PC-3 (cell line): Measurements from ENCODE around the gene FDX1. TPM values are rescaled to one million over a fixed set of nuclear protein-coding genes. Genes with fewer than 3 reads are reported as not detected.

Experiments used
- ATAC-seq: fragments of 200-7000 bp; cut with Tn5 transposase; 2 replicates; pipeline ENCODE4 v1.9.1; 2020; ENCODE audit warnings: mild to moderate bottlenecking, moderate library complexity
- BruUV-seq: library from RNA; stranded (reverse); fragments of 400-500 nt; replicated peaks from 2 replicates; lab custom pipeline; 2021; lab: Mats Ljungman, UMichigan
- CTCF ChIA-PET: fragments of 300-600 bp; sonication (Branson Sonifier 250); formaldehyde crosslinking; loops from one replicate; lab custom pipeline; 2022; ENCODE audit warnings: antibody characterized with exemption; lab: Charles Lee
- POLR2A ChIA-PET: fragments of 300-600 bp; sonication (Branson Sonifier 250); formaldehyde crosslinking; loops from one replicate; lab custom pipeline; 2022; ENCODE audit warnings: antibody characterized with exemption; ENCODE audit not compliant: unreplicated experiment; lab: Charles Lee
- DNase-seq: peaks from one replicate; pipeline ENCODE4 v3.0.0-alpha.2; 2015
- H2AFZ ChIP-seq: fragments of 300-600 bp; sonication (generic); 2 replicates; pipeline ENCODE4 v1.6.0; 2016; ENCODE audit warnings: antibody characterized with exemption, low read length
- H3F3A ChIP-seq: fragments of 300-600 bp; sonication (generic); one replicate; pipeline ENCODE4 v1.6.0; 2017; ENCODE audit warnings: antibody characterized with exemption, low read length, control low read depth, mild to moderate bottlenecking; ENCODE audit not compliant: unreplicated experiment
- H3K27ac ChIP-seq: fragments of 300-600 bp; sonication (generic); 2 replicates; pipeline ENCODE4 v1.5.1; 2016; ENCODE audit warnings: mild to moderate bottlenecking, low read length
- H3K27me3 ChIP-seq: fragments of 300-600 bp; sonication (generic); 2 replicates; pipeline ENCODE4 v1.6.1; 2016; ENCODE audit warnings: low read length, mixed read lengths
- H3K36me3 ChIP-seq: fragments of 300-600 bp; sonication (generic); 2 replicates; pipeline ENCODE4 v1.6.1; 2016; ENCODE audit warnings: low read depth, mixed run types, low read length, mixed read lengths
- H3K4me1 ChIP-seq: fragments of 300-600 bp; sonication (generic); 2 replicates; pipeline ENCODE4 v1.5.1; 2016; ENCODE audit warnings: low read length; ENCODE audit not compliant: insufficient read depth
- H3K4me2 ChIP-seq: fragments of 300-600 bp; sonication (generic); 2 replicates; pipeline ENCODE4 v1.6.0; 2016; ENCODE audit warnings: low read length
- H3K4me3 ChIP-seq: fragments of 300-600 bp; sonication (generic); 2 replicates; pipeline ENCODE4 v1.5.1; 2016; ENCODE audit warnings: mild to moderate bottlenecking, low read length, mixed read lengths
- H3K79me2 ChIP-seq: fragments of 300-600 bp; sonication (generic); 2 replicates; pipeline ENCODE4 v1.6.1; 2017; ENCODE audit warnings: low read length, mixed read lengths
- H3K9ac ChIP-seq: fragments of 300-600 bp; sonication (generic); 2 replicates; pipeline ENCODE4 v1.6.0; 2016; ENCODE audit warnings: mild to moderate bottlenecking, low read length
- H3K9me2 ChIP-seq: fragments of 300-600 bp; sonication (generic); replicated peaks from 2 replicates; pipeline ENCODE4 v1.6.1; 2016; ENCODE audit warnings: mixed run types, low read length, mixed read lengths
- H3K9me3 ChIP-seq: fragments of 300-600 bp; sonication (generic); 2 replicates; pipeline ENCODE4 v1.6.1; 2016; ENCODE audit warnings: low read length, mixed read lengths
- H4K20me1 ChIP-seq: fragments of 300-600 bp; sonication (generic); 2 replicates; pipeline ENCODE4 v1.6.1; 2016; ENCODE audit warnings: low read length, mixed read lengths
- EZH2 ChIP-seq: fragments of 300-600 bp; sonication (generic); IDR thresholded peaks from one replicate; pipeline ENCODE4 v1.6.1; 2017; ENCODE audit warnings: antibody characterized with exemption, mild to moderate bottlenecking, low read length; ENCODE audit not compliant: unreplicated experiment
- EZH2phosphoT487 ChIP-seq: fragments of 300-600 bp; sonication (generic); IDR thresholded peaks from 2 replicates; pipeline ENCODE4 v1.6.1; 2018; ENCODE audit warnings: mild to moderate bottlenecking, antibody characterized with exemption, low read length, borderline replicate concordance
- intact Hi-C: fragments of 100-400 bp; cut with micrococcal nuclease; formaldehyde crosslinking; loops from 2 replicates; pipeline ENCODE4 v1.9.0; 2023
- total RNA-seq: library from RNA; depleted of rRNA; stranded (reverse); fragments of >200 nt; gene quantifications from 2 replicates; pipeline ENCODE4 v1.2.3, GENCODE V29; 2014
- TF ChIP-seq, protein P1 (sequence below): fragments of 300-600 bp; sonication (generic); conservative IDR thresholded peaks from 2 replicates; pipeline ENCODE4 v1.5.1; 2017; ENCODE audit warnings: antibody characterized with exemption, low read depth, mild to moderate bottlenecking, low read length

FDX1 gene
- total RNA-seq, 1 experiment from 2014 or later: 14.8 TPM

DNA sequence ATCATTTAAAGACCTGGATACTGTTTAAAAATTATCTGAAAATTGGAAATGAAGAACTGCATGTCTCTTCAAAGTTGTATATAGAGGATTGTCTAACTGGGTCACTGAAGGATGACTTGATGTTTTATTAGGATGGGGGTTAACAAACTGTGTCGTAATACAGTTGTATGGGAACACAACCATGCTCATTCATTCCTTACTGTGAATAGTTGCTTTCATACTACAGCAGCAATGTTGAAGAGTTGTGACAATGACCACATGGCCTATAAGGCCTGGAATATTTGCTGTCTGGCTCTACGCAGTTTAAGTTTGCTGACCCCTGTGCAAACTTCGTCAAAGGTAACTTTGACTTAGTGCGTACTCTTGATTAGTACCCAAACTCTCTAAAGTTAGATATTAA lies 38.4 kb downstream of the FDX1 start:
- CTCF ChIA-PET: no interaction called here
- Histone ChIP-seq H3K4me2 (no peak overlapping the region), H3K36me3 (no peaks in the 10 kb centered on the region), H3K27me3 (no peaks in the 10 kb centered on the region), H3K4me3 (no peak overlapping the region), H3K9me3 (no peaks in the 10 kb centered on the region), H2AFZ (no peak overlapping the region), H3K27ac (no peak overlapping the region), H3K9me2 (no peaks in the 10 kb centered on the region), H3K79me2 (no peaks in the 10 kb centered on the region), H3K9ac (no peak overlapping the region), H3F3A (no peaks in the 10 kb centered on the region), H4K20me1 (no peaks in the 10 kb centered on the region), H3K4me1 (peaks cover 16% of the 10 kb centered on the region; the same call in 1 of the 2 replicates)
- intact Hi-C loops: no loop called here
- no peak for DNase-seq
- ATAC-seq: no peak
- TF ChIP-seq EZH2phosphoT487 (no peak), EZH2 (no peak)
- TF ChIP-seq, protein P1, sequence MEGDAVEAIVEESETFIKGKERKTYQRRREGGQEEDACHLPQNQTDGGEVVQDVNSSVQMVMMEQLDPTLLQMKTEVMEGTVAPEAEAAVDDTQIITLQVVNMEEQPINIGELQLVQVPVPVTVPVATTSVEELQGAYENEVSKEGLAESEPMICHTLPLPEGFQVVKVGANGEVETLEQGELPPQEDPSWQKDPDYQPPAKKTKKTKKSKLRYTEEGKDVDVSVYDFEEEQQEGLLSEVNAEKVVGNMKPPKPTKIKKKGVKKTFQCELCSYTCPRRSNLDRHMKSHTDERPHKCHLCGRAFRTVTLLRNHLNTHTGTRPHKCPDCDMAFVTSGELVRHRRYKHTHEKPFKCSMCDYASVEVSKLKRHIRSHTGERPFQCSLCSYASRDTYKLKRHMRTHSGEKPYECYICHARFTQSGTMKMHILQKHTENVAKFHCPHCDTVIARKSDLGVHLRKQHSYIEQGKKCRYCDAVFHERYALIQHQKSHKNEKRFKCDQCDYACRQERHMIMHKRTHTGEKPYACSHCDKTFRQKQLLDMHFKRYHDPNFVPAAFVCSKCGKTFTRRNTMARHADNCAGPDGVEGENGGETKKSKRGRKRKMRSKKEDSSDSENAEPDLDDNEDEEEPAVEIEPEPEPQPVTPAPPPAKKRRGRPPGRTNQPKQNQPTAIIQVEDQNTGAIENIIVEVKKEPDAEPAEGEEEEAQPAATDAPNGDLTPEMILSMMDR: no peak
- POLR2A ChIA-PET: no interaction called here
- no TSS peak for BruUV-seq

DNA sequence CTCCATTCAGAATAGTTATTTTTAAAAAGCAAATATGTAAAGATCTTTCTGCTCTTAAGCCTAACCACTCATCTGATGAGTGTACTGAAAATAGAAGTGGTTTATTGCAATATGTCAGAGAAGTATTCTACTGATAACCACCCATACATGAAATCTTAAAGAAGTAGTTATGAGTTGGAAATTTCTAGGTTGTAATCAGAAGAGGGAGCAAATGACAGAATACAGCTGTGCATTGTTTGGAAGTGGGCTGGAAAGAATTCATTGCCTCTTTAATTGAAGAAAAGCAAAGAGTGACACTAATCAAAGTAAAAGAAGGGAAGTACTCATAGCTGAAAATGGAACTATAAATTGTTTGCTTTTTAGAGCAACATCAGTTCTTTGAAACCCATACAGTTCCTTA lies 39.4 kb downstream of the FDX1 start:
- no peak overlapping the region for H3K27ac ChIP-seq
- CTCF ChIA-PET: interaction anchor here (0.7 kb wide), 1 partner anchor 614 kb away, joined by 3 read pairs; no protein-coding TSS in a partner anchor
- BruUV-seq: no TSS peak
- H3K9me3 ChIP-seq: no peaks in the 10 kb centered on the region
- ATAC-seq: no peak
- H4K20me1 ChIP-seq: no peaks in the 10 kb centered on the region
- no peaks in the 10 kb centered on the region for H3K36me3 ChIP-seq
- H3F3A ChIP-seq: no peaks in the 10 kb centered on the region
- no peak for DNase-seq
- POLR2A ChIA-PET: no interaction called here
- peaks cover 18% of the 10 kb centered on the region; the same call in 1 of the 2 replicates for H3K4me1 ChIP-seq
- no peak overlapping the region for H3K9ac ChIP-seq
- H3K27me3 ChIP-seq: no peaks in the 10 kb centered on the region
- H3K9me2 ChIP-seq: no peaks in the 10 kb centered on the region
- no peak overlapping the region for H3K4me3 ChIP-seq
- no peaks in the 10 kb centered on the region for H3K79me2 ChIP-seq
- no peak overlapping the region for H3K4me2 ChIP-seq
- intact Hi-C loops: no loop called here
- H2AFZ ChIP-seq: no peak overlapping the region
- TF ChIP-seq EZH2 (no peak), EZH2phosphoT487 (no peak)
- TF ChIP-seq, protein P1: no peak

DNA sequence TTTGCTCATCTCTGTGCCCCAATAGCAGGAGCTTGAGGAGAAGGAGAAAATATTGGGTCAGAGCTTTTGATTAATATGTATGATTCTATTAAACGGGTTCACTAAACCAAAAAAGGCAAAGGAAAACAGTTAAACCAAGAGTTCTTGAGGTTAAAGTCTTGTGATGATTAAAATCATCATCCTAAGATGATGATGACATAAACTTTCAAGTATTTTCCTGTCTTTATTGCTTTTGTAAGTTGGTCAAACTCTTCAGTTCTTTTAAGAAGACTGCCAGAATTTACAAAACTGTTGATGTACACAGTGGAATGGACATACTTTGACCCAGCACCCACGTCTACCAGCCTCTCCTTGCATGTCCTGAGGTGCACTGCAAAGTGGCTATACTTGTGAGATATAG lies 41.0 kb downstream of the FDX1 start:
- Histone ChIP-seq H3F3A (no peaks in the 10 kb centered on the region), H3K36me3 (no peaks in the 10 kb centered on the region), H2AFZ (no peak overlapping the region), H3K79me2 (no peaks in the 10 kb centered on the region), H3K27ac (no peak overlapping the region), H3K9me3 (no peaks in the 10 kb centered on the region), H3K4me3 (no peak overlapping the region), H3K27me3 (no peaks in the 10 kb centered on the region), H3K4me1 (peaks cover 18% of the 10 kb centered on the region; the same call in 1 of the 2 replicates), H3K9me2 (no peaks in the 10 kb centered on the region), H3K9ac (no peak overlapping the region), H4K20me1 (no peaks in the 10 kb centered on the region), H3K4me2 (no peak overlapping the region)
- ChIA-PET CTCF (no interaction called here), POLR2A (no interaction called here)
- DNase-seq: no peak
- no peak for TF ChIP-seq EZH2phosphoT487
- TF ChIP-seq EZH2: no peak
- TF ChIP-seq, protein P1: no peak
- BruUV-seq: no TSS peak
- no peak for ATAC-seq
- intact Hi-C loops: no loop called here
